PC-3 (cell line): ENCODE measurements around the gene EXOC7. TPM values are rescaled to one million over a fixed set of nuclear protein-coding genes. Genes with fewer than 3 reads are reported as not detected.

Experiments
- ATAC-seq: fragments of 200-7000 bp; cut with Tn5 transposase; 2 replicates; pipeline ENCODE4 v1.9.1; 2020; ENCODE audit warnings: mild to moderate bottlenecking, moderate library complexity
- BruUV-seq: library from RNA; stranded (reverse); fragments of 400-500 nt; replicated peaks from 2 replicates; lab custom pipeline; 2021; lab: Mats Ljungman, UMichigan
- CTCF ChIA-PET: fragments of 300-600 bp; sonication (Branson Sonifier 250); formaldehyde crosslinking; loops from one replicate; lab custom pipeline; 2022; ENCODE audit warnings: antibody characterized with exemption; lab: Charles Lee
- POLR2A ChIA-PET: fragments of 300-600 bp; sonication (Branson Sonifier 250); formaldehyde crosslinking; loops from one replicate; lab custom pipeline; 2022; ENCODE audit warnings: antibody characterized with exemption; ENCODE audit not compliant: unreplicated experiment; lab: Charles Lee
- DNase-seq: peaks from one replicate; pipeline ENCODE4 v3.0.0-alpha.2; 2015
- H2AFZ ChIP-seq: fragments of 300-600 bp; sonication (generic); 2 replicates; pipeline ENCODE4 v1.6.0; 2016; ENCODE audit warnings: antibody characterized with exemption, low read length
- H3F3A ChIP-seq: fragments of 300-600 bp; sonication (generic); one replicate; pipeline ENCODE4 v1.6.0; 2017; ENCODE audit warnings: antibody characterized with exemption, low read length, control low read depth, mild to moderate bottlenecking; ENCODE audit not compliant: unreplicated experiment
- H3K27ac ChIP-seq: fragments of 300-600 bp; sonication (generic); 2 replicates; pipeline ENCODE4 v1.5.1; 2016; ENCODE audit warnings: mild to moderate bottlenecking, low read length
- H3K27me3 ChIP-seq: fragments of 300-600 bp; sonication (generic); 2 replicates; pipeline ENCODE4 v1.6.1; 2016; ENCODE audit warnings: low read length, mixed read lengths
- H3K36me3 ChIP-seq: fragments of 300-600 bp; sonication (generic); 2 replicates; pipeline ENCODE4 v1.6.1; 2016; ENCODE audit warnings: low read depth, mixed run types, low read length, mixed read lengths
- H3K4me1 ChIP-seq: fragments of 300-600 bp; sonication (generic); 2 replicates; pipeline ENCODE4 v1.5.1; 2016; ENCODE audit warnings: low read length; ENCODE audit not compliant: insufficient read depth
- H3K4me2 ChIP-seq: fragments of 300-600 bp; sonication (generic); 2 replicates; pipeline ENCODE4 v1.6.0; 2016; ENCODE audit warnings: low read length
- H3K4me3 ChIP-seq: fragments of 300-600 bp; sonication (generic); 2 replicates; pipeline ENCODE4 v1.5.1; 2016; ENCODE audit warnings: mild to moderate bottlenecking, low read length, mixed read lengths
- H3K79me2 ChIP-seq: fragments of 300-600 bp; sonication (generic); 2 replicates; pipeline ENCODE4 v1.6.1; 2017; ENCODE audit warnings: low read length, mixed read lengths
- H3K9ac ChIP-seq: fragments of 300-600 bp; sonication (generic); 2 replicates; pipeline ENCODE4 v1.6.0; 2016; ENCODE audit warnings: mild to moderate bottlenecking, low read length
- H3K9me2 ChIP-seq: fragments of 300-600 bp; sonication (generic); replicated peaks from 2 replicates; pipeline ENCODE4 v1.6.1; 2016; ENCODE audit warnings: mixed run types, low read length, mixed read lengths
- H3K9me3 ChIP-seq: fragments of 300-600 bp; sonication (generic); 2 replicates; pipeline ENCODE4 v1.6.1; 2016; ENCODE audit warnings: low read length, mixed read lengths
- H4K20me1 ChIP-seq: fragments of 300-600 bp; sonication (generic); 2 replicates; pipeline ENCODE4 v1.6.1; 2016; ENCODE audit warnings: low read length, mixed read lengths
- CTCF ChIP-seq: fragments of 300-600 bp; sonication (generic); conservative IDR thresholded peaks from 2 replicates; pipeline ENCODE4 v1.5.1; 2017; ENCODE audit warnings: antibody characterized with exemption, low read depth, mild to moderate bottlenecking, low read length
- EZH2 ChIP-seq: fragments of 300-600 bp; sonication (generic); IDR thresholded peaks from one replicate; pipeline ENCODE4 v1.6.1; 2017; ENCODE audit warnings: antibody characterized with exemption, mild to moderate bottlenecking, low read length; ENCODE audit not compliant: unreplicated experiment
- EZH2phosphoT487 ChIP-seq: fragments of 300-600 bp; sonication (generic); IDR thresholded peaks from 2 replicates; pipeline ENCODE4 v1.6.1; 2018; ENCODE audit warnings: mild to moderate bottlenecking, antibody characterized with exemption, low read length, borderline replicate concordance
- intact Hi-C: fragments of 100-400 bp; cut with micrococcal nuclease; formaldehyde crosslinking; loops from 2 replicates; pipeline ENCODE4 v1.9.0; 2023
- total RNA-seq: library from RNA; depleted of rRNA; stranded (reverse); fragments of >200 nt; gene quantifications from 2 replicates; pipeline ENCODE4 v1.2.3, GENCODE V29; 2014

Gene EXOC7
- total RNA-seq, 1 experiment from 2014 or later = 153 TPM

- ChIA-PET CTCF (no interaction called here), POLR2A (no interaction called here)
- Histone ChIP-seq H3F3A (peaks cover 4% of the 10 kb centered on the region), H3K4me1 (peaks cover 24% of the 10 kb centered on the region), H3K36me3 (peaks cover 70% of the 10 kb centered on the region), H3K27me3 (no peaks in the 10 kb centered on the region), H3K4me3 (no peak overlapping the region), H2AFZ (no peak overlapping the region), H3K27ac (no peak overlapping the region), H3K9ac (no peak overlapping the region), H3K9me3 (no peaks in the 10 kb centered on the region), H4K20me1 (no peaks in the 10 kb centered on the region), H3K9me2 (no peaks in the 10 kb centered on the region), H3K79me2 (peaks cover 13% of the 10 kb centered on the region), H3K4me2 (no peak overlapping the region)
- BruUV-seq = TSS peak; percentile 19
- DNase-seq (no peak), ATAC-seq (0 out of 2 replicates have a peak, but pooled peaks have one; percentile 12)
- TF ChIP-seq EZH2phosphoT487 (no peak), CTCF (peak; percentile 46; the same call in 1 of the 2 replicates), EZH2 (no peak)
- intact Hi-C loops = loop anchor here (2.0 kb wide), 1 partner anchor 42 kb away; no protein-coding TSS in a partner anchor
Measured at GRCh38 chr17:76056882-76057281, 46.7 kb downstream of the EXOC7 start.

GRCh38 chr17:76054112-76054476, 49.5 kb downstream of the EXOC7 start:
- H3K4me1 ChIP-seq = peaks cover 38% of the 10 kb centered on the region
- H3K4me3 ChIP-seq = peak overlapping the region; percentile 37
- BruUV-seq = no TSS peak
- ChIA-PET CTCF (no interaction called here), POLR2A (interaction anchor here (0.7 kb wide), 1 partner anchor 15 kb away, joined by 3 read pairs; no protein-coding TSS in a partner anchor)
- H2AFZ ChIP-seq = no peak overlapping the region
- H3K9me3 ChIP-seq = no peaks in the 10 kb centered on the region
- DNase-seq (peak; percentile 83), ATAC-seq (peak; percentile 82)
- TF ChIP-seq CTCF = no peak
- TF ChIP-seq EZH2 = no peak
- TF ChIP-seq EZH2phosphoT487 = no peak
- H4K20me1 ChIP-seq = no peaks in the 10 kb centered on the region
- peak overlapping the region; percentile 60 for H3K4me2 ChIP-seq
- H3K27me3 ChIP-seq = no peaks in the 10 kb centered on the region
- peaks cover 4% of the 10 kb centered on the region for H3F3A ChIP-seq
- peaks cover 21% of the 10 kb centered on the region for H3K79me2 ChIP-seq
- H3K36me3 ChIP-seq = peaks cover 70% of the 10 kb centered on the region
- H3K9ac ChIP-seq = peak overlapping the region; percentile 53
- no peaks in the 10 kb centered on the region for H3K9me2 ChIP-seq
- H3K27ac ChIP-seq = peak overlapping the region; percentile 83
- intact Hi-C loops = no loop called here

GRCh38 chr17:76053246-76054111, 50.1 kb downstream of the EXOC7 start:
- H3F3A ChIP-seq = peaks cover 4% of the 10 kb centered on the region
- DNase-seq (peak; percentile 75), ATAC-seq (peak; percentile 51)
- H3K4me3 ChIP-seq = peak overlapping the region; percentile 37
- peak overlapping the region; percentile 53 for H3K9ac ChIP-seq
- TF ChIP-seq EZH2 (no peak), CTCF (no peak), EZH2phosphoT487 (no peak)
- H3K27ac ChIP-seq = peak overlapping the region; percentile 83
- peak overlapping the region; percentile 60 for H3K4me2 ChIP-seq
- peaks cover 21% of the 10 kb centered on the region for H3K79me2 ChIP-seq
- H4K20me1 ChIP-seq = no peaks in the 10 kb centered on the region
- BruUV-seq = no TSS peak
- no peaks in the 10 kb centered on the region for H3K9me2 ChIP-seq
- no peaks in the 10 kb centered on the region for H3K9me3 ChIP-seq
- intact Hi-C loops = no loop called here
- H3K4me1 ChIP-seq = peaks cover 38% of the 10 kb centered on the region
- H2AFZ ChIP-seq = no peak overlapping the region
- H3K36me3 ChIP-seq = peaks cover 70% of the 10 kb centered on the region
- ChIA-PET CTCF (no interaction called here), POLR2A (interaction anchor here (0.7 kb wide), 1 partner anchor 16 kb away, joined by 3 read pairs; no protein-coding TSS in a partner anchor)
- no peaks in the 10 kb centered on the region for H3K27me3 ChIP-seq
